ENCODE data around the gene UBXN7.

DNA sequence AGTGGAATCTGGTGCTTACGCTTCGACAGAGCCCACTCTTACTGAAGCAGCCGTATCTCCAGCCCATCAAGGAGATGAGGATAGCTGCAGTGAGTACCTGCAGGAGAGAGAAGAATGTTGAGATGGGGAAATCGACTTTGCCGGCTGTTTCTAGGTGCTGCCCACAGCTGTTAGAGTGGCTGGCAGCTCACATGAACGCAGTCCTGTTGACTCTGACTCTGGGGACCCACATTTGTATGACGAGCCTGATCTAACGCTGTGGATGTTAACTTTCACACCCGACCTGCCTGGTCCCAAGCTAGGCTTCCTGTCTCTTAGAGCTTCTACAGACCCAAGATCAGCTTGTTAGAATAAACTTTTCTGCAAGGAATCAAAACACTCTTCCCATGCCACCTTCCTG, 105.3 kb downstream of the UBXN7 start:
- TF ChIP-seq RAD21 (IDR thresholded peaks at IDR 0.05 in 1 of 2, conservative IDR thresholded peaks at IDR 0.05 in 1 of 2; ENCODE audit: low read depth in 2 of 2, low read length in 2 of 2) (no peak), CTCF (IDR thresholded peaks at IDR 0.05; ENCODE audit: control extremely low read depth in 1 of 3, insufficient read depth in 1 of 3, low read depth in 1 of 3, low read length in 3 of 3) (no peak), CEBPB (IDR thresholded peaks at IDR 0.05; ENCODE audit: low read depth, low read length) (no peak), EP300 (IDR thresholded peaks at IDR 0.05; ENCODE audit: borderline replicate concordance in 1 of 2, low read depth in 2 of 2, low read length in 2 of 2) (no peak), YY1 (IDR thresholded peaks at IDR 0.05; ENCODE audit: low read depth, low read length) (no peak)

All from H1 (cell line).